Activated naive CD4-positive, alpha-beta T cell treated with Interleukin-2 at 50 U/mL for 16 hours (primary cell): ENCODE measurements around the gene SLC25A18.
A peak's percentile ranks its signal among the peaks of the same experiment; 100 is the strongest.
"Not testable (repeated sequence)": the region's sequence is repeated elsewhere in the genome, so short reads cannot be mapped to it uniquely, and the experiment has no call there.

ENCODE experiments used
- DNase-seq: peaks from one replicate; pipeline ENCODE4 v3.0.0-alpha.2; 2020

SLC25A18 gene

DNA sequence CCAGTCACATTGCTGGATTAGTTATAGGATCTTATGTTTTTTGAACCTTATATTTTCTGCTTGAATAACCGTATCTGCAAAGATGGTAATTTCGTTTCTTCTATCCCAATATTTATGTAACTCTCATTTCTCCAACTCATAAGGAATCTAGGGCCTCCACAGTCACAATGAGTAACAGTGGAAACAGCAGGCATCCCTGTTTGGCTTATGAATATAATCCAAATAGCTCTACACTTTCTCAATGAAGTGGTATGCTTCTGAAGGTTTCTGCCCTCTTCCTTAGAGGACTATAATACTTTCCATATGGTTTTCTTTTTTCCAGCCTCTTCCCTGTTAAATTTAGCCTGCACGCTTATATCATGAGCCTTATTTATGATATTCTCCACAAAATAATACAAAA, 48.8 kb downstream of the SLC25A18 start:
- no peak for DNase-seq

GRCh38 chr22:17613280-17613679, 50.0 kb downstream of the SLC25A18 start:
- no peak for DNase-seq

- DNase-seq: no peak
Measured at GRCh38 chr22:17627961-17628405, 64.7 kb downstream of the SLC25A18 start.

GRCh38 chr22:17628406-17629172, 65.3 kb downstream of the SLC25A18 start, which contains the start of gene ATP6V1E1:
TSS of gene ATP6V1E1 (minus strand) at chr22:17628749. CDS start at chr22:17628635, 114 bp downstream.
- peak; percentile 98 for DNase-seq

DNA sequence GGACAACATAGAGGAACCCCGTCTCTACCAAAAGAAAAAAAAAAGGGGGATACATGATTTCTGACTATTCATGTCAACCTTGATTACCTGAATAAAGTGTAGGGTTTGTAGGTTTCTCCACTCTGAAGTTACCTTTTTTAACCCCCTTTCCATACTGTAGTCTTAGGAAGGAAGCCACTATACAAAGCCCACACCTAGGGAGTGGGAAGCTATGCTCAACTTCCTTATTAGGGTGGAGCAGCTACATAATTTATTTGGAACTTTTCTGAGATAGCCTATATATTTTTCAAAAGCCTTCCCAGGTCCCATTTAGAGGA, 65.8 kb downstream of the SLC25A18 start:
- no peak for DNase-seq

DNA sequence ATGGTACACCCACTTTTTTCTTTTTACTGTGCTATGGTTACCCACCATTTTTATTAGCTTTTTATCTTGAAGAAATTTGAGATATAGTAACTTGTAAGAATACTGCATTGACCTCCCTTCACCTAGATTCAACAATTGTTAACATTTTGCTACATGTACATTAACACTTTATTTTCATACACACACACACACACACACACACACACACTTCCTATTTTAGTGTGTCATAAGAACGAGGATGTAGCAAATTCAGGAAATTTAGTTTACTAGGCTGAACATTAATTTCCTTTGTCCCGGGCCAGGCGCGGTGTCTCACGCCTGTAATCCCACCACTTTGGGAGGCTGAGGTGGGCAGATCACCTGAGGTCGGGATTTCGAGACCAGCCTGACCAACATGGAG, 66.3 kb downstream of the SLC25A18 start:
- DNase-seq: no peak

DNA sequence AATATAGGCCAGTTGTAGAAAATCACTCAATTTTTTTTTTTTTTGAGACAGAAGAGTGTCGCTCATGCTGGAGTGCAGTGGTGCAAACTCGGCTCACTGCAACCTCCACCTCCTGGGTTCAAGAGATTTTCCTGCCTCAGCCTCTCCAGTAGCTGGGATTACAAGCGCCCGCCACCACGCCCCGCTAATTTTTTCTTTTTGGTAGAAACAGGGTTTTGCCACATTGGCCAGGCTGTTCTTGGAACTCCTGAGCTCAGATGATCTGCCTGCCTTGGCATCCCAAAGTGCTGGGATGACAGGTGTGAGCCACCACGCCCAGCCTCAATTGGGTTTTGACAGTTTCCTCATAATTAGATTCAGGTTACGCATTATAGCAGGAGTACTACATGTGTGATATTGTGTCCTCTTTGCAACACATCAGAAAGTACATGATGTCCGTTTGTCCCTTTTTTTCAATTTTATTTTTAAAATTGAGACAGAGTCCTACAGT, 67.8 kb downstream of the SLC25A18 start:
- DNase-seq: no peak

- no peak for DNase-seq
Measured at GRCh38 chr22:17633217-17633997, 70.1 kb downstream of the SLC25A18 start.

DNA sequence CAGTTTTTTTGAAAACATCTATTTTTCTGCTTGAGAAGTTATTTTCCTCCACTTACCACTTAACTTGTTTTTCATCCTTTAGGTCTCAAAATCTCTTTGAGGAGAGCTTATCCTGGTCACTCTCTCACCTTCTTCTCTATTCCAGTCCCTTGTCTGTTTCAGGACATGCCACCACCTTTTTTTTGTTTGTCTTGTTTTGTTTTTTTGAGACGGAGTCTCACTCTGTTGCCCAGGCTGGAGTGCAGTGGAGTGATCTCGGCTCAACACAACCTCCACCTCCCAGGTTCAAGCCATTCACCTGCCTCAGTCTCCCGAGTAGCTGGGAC, 70.7 kb downstream of the SLC25A18 start:
- DNase-seq: no peak

DNA sequence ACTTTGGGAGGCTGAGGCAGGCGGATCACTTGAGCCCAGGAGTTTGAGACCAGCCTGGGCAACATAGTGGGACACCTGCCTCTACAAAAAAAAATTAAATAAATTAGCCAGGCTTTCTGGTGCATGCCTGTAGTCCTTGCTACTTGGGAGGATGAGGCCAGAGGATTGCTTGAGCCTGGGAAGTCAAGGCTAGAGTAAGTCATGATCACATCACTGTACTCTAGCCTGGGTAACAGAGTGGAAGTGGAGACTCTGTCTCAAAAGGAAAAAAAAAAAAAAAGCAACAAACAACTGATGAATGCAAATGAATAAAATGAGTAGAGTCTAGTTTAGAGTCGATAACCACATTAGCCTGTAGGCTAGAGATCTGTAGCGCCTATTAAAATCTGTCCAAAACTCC, 71.4 kb downstream of the SLC25A18 start:
- no peak for DNase-seq

GRCh38 chr22:17636850-17637249, 73.6 kb downstream of the SLC25A18 start:
- not testable (repeated sequence) for DNase-seq

DNA sequence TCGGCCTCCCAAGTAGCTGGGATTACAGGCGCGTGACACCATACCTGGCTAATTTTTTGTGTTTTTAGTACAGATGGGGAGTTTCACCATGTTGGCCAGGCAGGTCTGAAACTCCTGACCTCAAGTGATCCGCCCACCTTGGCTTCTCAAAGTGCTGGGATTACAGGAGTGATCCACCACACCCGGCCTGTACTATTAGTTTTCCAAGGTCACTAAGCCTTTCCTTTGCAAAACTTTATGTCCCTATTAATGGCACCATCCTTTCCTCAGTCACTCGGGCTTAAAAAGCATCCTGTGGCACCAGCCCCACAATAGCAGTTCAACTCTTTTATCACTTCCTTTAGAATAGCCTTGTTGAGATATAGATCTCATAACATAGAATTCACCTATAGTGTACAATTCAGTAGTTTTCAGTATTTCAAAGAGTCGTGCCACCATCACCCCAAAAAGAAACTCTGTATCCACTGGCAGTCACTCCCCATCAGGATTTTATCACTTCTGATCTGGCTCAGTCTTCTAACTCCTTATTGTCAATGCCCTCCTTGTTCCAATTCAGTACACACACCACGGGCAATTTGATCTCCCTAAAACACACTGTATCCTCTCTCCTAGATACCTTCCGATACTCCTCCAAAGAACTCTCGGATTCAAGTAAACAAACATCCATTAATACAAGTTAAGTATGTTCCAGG, 74.3 kb downstream of the SLC25A18 start:
- DNase-seq: no peak

- DNase-seq: no peak
Measured at GRCh38 chr22:17638182-17638431, 74.8 kb downstream of the SLC25A18 start.

GRCh38 chr22:17638432-17639246, 75.3 kb downstream of the SLC25A18 start, which contains the start of gene BCL2L13:
TSS of gene BCL2L13 (plus strand) at chr22:17638757. CDS start at chr22:17655712, 16,955 bp downstream.
- peak; percentile 90 for DNase-seq

- peak; percentile 6 for DNase-seq
Measured at GRCh38 chr22:17639247-17639741, 76.0 kb downstream of the SLC25A18 start.
